Kidney (tissue), 14 donors: Measurements from ENCODE around the gene YBEY. TPM values are rescaled to one million over a fixed set of nuclear protein-coding genes. Genes with fewer than 3 reads are reported as not detected.

Experiments used
- DNase-seq, 5 donors: peaks; one replicate each; pipeline ENCODE4 v3.0.0-alpha.2; 2013 to 2020
- FAIRE-seq: peaks from 2 replicates; lab custom pipeline; 2012; peaks lifted over from hg19 to GRCh38; lab: Jason Lieb, UNC
- H3K27ac ChIP-seq, 2 donors: one replicate each; pipeline ENCODE4 v1.7.0; 2013; ENCODE audit warnings: low read depth in 2 of 2, low read length in 2 of 2, inconsistent platforms in 1 of 2
- H3K27me3 ChIP-seq: one replicate; pipeline ENCODE4 v1.7.1; 2013; ENCODE audit warnings: low read length, inconsistent platforms; ENCODE audit not compliant: control insufficient read depth, insufficient read depth
- H3K36me3 ChIP-seq, 3 donors: one replicate each; pipeline versions ENCODE4 v1.7.0 to v1.7.1; 2013; ENCODE audit warnings: low read length in 3 of 3, control low read depth in 1 of 3, inconsistent platforms in 1 of 3; ENCODE audit not compliant: insufficient read depth in 3 of 3, control insufficient read depth in 2 of 3
- H3K4me1 ChIP-seq, 3 donors: one replicate each; pipeline versions ENCODE4 v1.7.0 to v1.7.1; 2013; ENCODE audit warnings: low read length in 3 of 3, inconsistent platforms in 1 of 3, low read depth in 1 of 3; ENCODE audit not compliant: control insufficient read depth in 2 of 3, insufficient read depth in 2 of 3
- H3K4me3 ChIP-seq, 3 donors: one replicate each; pipeline versions ENCODE4 v1.7.0 to v1.8.1; 2013; ENCODE audit warnings: low read length in 3 of 3, control low read depth in 1 of 3, inconsistent platforms in 1 of 3
- H3K9ac ChIP-seq, 3 donors: one replicate each; pipeline versions ENCODE4 v1.7.0 to v1.7.1; 2013; ENCODE audit warnings: low read length in 3 of 3, control low read depth in 1 of 3, inconsistent platforms in 1 of 3
- H3K9me3 ChIP-seq, 3 donors: one replicate each; pipeline versions ENCODE4 v1.7.0 to v1.7.1; 2013; ENCODE audit warnings: low read length in 3 of 3, control low read depth in 1 of 3, inconsistent platforms in 1 of 3; ENCODE audit not compliant: control insufficient read depth in 2 of 3, insufficient read depth in 1 of 3
- CTCF ChIP-seq: IDR thresholded peaks from 3 replicates; pipeline ENCODE4 v1.5.1; 2012; ENCODE audit warnings: mild to moderate bottlenecking, moderate library complexity, borderline replicate concordance; ENCODE audit not compliant: insufficient read depth; ENCODE audit errors: extremely low read depth
- intact Hi-C: fragments of 100-400 bp; cut with DNase I; formaldehyde crosslinking; loops from one replicate; pipeline ENCODE4 v1.11.1; 2022
- polyA plus RNA-seq: library from polyadenylated mRNA; stranded (reverse); fragments of 350-450 nt; fragmentation: Illumina TruSeq; extraction: RNeasy Lipid Tissue Mini Kit (QIAGEN cat#74804); gene quantifications from one replicate; pipeline ENCODE4 v1.2.3, GENCODE V29; 2014; ENCODE audit warnings: low read depth, low replicate concordance; ENCODE audit not compliant: insufficient read depth
- total RNA-seq: library from RNA; stranded (reverse); fragmentation: NEBNext Ultra II Directional; extraction: Animal tissue kit (Norgen Biotek cat#: 25700); gene quantifications from one replicate; pipeline ENCODE4 v1.2.1, GENCODE V29; 2021
- donor health status: control.
- donor health status: control.
- donor health status: control.
- donor health status: control.
- donor health status: control.
- donor health status: DM: yes; HTN: yes; CAD: no.
- donor health status: Normal renal cell carcinoma (clear cell type).

Gene YBEY
- total and polyA plus RNA-seq, 2 donors from 2014 or later = 17.5 to 29.6 TPM

- H3K27me3 ChIP-seq = no peaks in the 10 kb centered on the region
- no peak for FAIRE-seq
- H3K9me3 ChIP-seq = no peaks in the 10 kb centered on the region
- intact Hi-C loops = no loop called here
- no peak for TF ChIP-seq CTCF
- peak in 1 of 5 donors; percentile 7 for DNase-seq
- no peak overlapping the region for H3K27ac ChIP-seq
- H3K36me3 ChIP-seq = peaks cover 6 to 7% (median 7%) of the 10 kb centered on the region in 3 donors
- peaks cover 0 to 2% (median 0%) of the 10 kb centered on the region in 3 donors for H3K4me1 ChIP-seq
- no peak overlapping the region for H3K4me3 ChIP-seq
- H3K9ac ChIP-seq = no peak overlapping the region
Observed at GRCh38 chr21:46294647-46295176, 8.6 kb downstream of the YBEY start.

GRCh38 chr21:46295177-46295770, 9.1 kb downstream of the YBEY start:
- H3K27me3 ChIP-seq = no peaks in the 10 kb centered on the region
- intact Hi-C loops = no loop called here
- no peak for FAIRE-seq
- DNase-seq = peak in 1 of 5 donors; percentile 30
- peaks cover 6 to 7% (median 7%) of the 10 kb centered on the region in 3 donors for H3K36me3 ChIP-seq
- peaks cover 0 to 2% (median 0%) of the 10 kb centered on the region in 3 donors for H3K4me1 ChIP-seq
- no peak overlapping the region for H3K9ac ChIP-seq
- H3K9me3 ChIP-seq = no peaks in the 10 kb centered on the region
- no peak overlapping the region for H3K27ac ChIP-seq
- no peak for TF ChIP-seq CTCF
- no peak overlapping the region for H3K4me3 ChIP-seq

- H3K36me3 ChIP-seq = peaks cover 6 to 7% (median 6%) of the 10 kb centered on the region in 3 donors
- H3K9ac ChIP-seq = no peak overlapping the region
- no peak overlapping the region for H3K4me3 ChIP-seq
- TF ChIP-seq CTCF = no peak
- no peaks in the 10 kb centered on the region for H3K27me3 ChIP-seq
- peaks cover 0 to 2% (median 0%) of the 10 kb centered on the region in 3 donors for H3K4me1 ChIP-seq
- no peak overlapping the region for H3K27ac ChIP-seq
- H3K9me3 ChIP-seq = no peaks in the 10 kb centered on the region
- intact Hi-C loops = no loop called here
- DNase-seq (peak; percentile 60 to 94 (median 79)), FAIRE-seq (no peak)
Observed at GRCh38 chr21:46295996-46296752, 10.0 kb downstream of the YBEY start.
